WERI-Rb-1 (cell line): ENCODE results near the gene DLG1.

Experiments used
- DNase-seq: peaks from one replicate; pipeline ENCODE4 v3.0.0-alpha.2; 2020
- H3K27ac ChIP-seq: fragments of 250-450 bp; sonication (Bioruptor Pico); 2 replicates; pipeline ENCODE4 v1.5.1; 2020; ENCODE audit warnings: mild to moderate bottlenecking, moderate library complexity
- H3K27me3 ChIP-seq: fragments of 250-450 bp; sonication (Bioruptor Pico); 2 replicates; pipeline ENCODE4 v1.5.1; 2021; ENCODE audit warnings: mild to moderate bottlenecking, low read depth, moderate library complexity; ENCODE audit not compliant: insufficient read depth, severe bottlenecking
- H3K36me3 ChIP-seq: fragments of 250-450 bp; sonication (Bioruptor Pico); 2 replicates; pipeline ENCODE4 v1.5.1; 2020; ENCODE audit warnings: mild to moderate bottlenecking, moderate library complexity
- H3K4me3 ChIP-seq: 2 replicates; pipeline ENCODE4 v1.5.1; 2011; ENCODE audit warnings: low read depth, mild to moderate bottlenecking, control low read depth, low read length
- H3K9me3 ChIP-seq: fragments of 250-450 bp; sonication (Bioruptor Pico); 2 replicates; pipeline ENCODE4 v1.5.1; 2021; ENCODE audit warnings: mild to moderate bottlenecking, moderate library complexity; ENCODE audit not compliant: severe bottlenecking
- TF ChIP-seq, protein P1 (sequence below): IDR thresholded peaks from 2 replicates; pipeline ENCODE4 v1.5.1; 2011; ENCODE audit warnings: low read depth, mild to moderate bottlenecking, control low read depth, inconsistent platforms, low read length

DLG1 gene

DNA sequence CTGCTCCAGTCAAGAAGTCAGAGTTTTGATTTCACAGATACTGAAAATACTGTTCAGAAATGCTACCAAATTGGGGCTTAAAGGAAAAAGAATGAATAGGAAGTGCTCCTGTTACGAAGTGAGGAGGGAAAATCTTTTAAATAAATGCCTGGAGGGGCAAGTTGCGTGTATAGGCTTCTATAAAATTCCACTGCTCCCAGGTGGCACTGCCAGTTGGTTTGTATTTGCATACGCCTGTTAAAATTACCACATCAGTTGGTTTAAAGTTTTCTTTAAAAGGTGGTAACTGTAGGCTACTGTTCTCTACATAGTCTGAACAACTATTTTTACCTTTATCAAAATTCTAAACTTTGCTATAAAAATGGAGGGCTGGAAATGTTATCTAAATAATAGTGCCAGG, 123.5 kb downstream of the DLG1 start:
- DNase-seq: no peak
- Histone ChIP-seq H3K9me3 (no peaks in the 10 kb centered on the region), H3K27me3 (no peaks in the 10 kb centered on the region), H3K27ac (no peak overlapping the region), H3K36me3 (no peaks in the 10 kb centered on the region), H3K4me3 (no peak overlapping the region)
- TF ChIP-seq, protein P1, sequence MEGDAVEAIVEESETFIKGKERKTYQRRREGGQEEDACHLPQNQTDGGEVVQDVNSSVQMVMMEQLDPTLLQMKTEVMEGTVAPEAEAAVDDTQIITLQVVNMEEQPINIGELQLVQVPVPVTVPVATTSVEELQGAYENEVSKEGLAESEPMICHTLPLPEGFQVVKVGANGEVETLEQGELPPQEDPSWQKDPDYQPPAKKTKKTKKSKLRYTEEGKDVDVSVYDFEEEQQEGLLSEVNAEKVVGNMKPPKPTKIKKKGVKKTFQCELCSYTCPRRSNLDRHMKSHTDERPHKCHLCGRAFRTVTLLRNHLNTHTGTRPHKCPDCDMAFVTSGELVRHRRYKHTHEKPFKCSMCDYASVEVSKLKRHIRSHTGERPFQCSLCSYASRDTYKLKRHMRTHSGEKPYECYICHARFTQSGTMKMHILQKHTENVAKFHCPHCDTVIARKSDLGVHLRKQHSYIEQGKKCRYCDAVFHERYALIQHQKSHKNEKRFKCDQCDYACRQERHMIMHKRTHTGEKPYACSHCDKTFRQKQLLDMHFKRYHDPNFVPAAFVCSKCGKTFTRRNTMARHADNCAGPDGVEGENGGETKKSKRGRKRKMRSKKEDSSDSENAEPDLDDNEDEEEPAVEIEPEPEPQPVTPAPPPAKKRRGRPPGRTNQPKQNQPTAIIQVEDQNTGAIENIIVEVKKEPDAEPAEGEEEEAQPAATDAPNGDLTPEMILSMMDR: no peak

DNA sequence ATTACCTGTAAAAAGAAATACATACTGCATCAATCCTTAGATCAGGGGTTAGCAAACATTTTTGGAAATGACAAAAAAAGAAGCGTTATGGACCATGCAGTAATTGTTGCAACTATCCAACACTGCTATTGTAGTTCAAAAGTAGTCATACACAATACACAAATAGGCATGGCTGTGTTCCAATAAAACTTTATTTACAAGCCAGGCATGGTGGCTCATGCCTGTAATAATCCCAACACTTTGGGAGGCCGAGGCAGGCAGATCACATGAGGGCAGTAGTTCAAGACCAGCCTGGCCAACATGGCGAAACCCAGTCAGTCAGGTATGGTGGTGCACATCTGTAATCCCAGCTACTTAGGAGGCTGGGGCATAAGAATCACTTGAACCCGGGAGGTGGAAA, 124.8 kb downstream of the DLG1 start:
- H3K27me3 ChIP-seq: no peaks in the 10 kb centered on the region
- no peaks in the 10 kb centered on the region for H3K36me3 ChIP-seq

DNA sequence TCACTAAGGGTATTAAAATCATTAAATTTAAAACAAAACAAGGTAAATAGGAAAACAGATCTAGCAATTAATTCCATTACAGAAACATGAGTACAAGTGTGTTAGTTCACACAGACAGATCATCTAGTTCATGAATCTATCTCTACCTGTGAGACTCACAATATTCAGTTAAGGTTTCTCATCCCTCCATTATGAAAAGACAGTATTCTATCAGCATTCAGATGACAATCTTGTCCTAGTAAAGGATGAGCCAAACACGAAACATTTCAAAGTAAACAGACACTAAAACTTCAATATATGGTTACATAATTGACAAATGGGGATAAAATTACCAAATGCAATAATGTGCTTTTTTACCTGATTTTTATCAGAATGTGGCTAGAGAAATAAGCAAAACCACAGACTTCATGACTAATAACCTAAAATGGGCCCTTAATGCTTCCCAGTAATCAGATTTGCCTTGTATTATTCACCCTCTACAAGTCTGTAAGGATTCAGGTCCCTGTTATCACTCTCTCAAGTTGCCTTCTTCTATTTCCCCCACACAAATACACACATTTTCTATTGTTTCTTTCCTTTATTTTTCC, 126.8 kb downstream of the DLG1 start:
- DNase-seq: no peak
- Histone ChIP-seq H3K36me3 (no peaks in the 10 kb centered on the region), H3K27me3 (no peaks in the 10 kb centered on the region), H3K4me3 (no peak overlapping the region), H3K9me3 (no peaks in the 10 kb centered on the region), H3K27ac (no peak overlapping the region)
- TF ChIP-seq, protein P1: no peak

More for the DNA sequence above, 124.8 kb downstream of the DLG1 start:
- DNase-seq: no peak
- Histone ChIP-seq H3K9me3 (no peaks in the 10 kb centered on the region), H3K27ac (no peak overlapping the region), H3K4me3 (no peak overlapping the region)
- TF ChIP-seq, protein P1: no peak

DNA sequence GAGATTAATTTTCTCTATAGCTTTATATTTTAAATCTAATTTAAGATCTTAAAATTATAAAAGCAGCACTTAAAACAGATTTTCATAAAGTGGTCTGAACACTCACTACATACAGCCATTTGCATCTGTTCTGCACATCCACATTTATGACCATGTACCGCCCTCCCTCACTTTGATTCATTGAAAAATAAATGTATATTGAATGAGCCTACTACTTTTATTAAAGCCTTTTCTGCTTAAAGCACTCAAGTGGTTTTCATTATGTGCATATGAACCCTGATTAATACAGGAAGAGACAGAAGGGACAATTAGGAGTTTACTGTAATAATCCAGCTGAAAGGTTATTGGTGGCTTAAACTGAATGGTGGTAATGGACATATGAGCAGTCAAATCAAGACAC, 129.4 kb downstream of the DLG1 start:
- H3K9me3 ChIP-seq: no peaks in the 10 kb centered on the region
- no peak overlapping the region for H3K4me3 ChIP-seq
- no peaks in the 10 kb centered on the region for H3K36me3 ChIP-seq
- no peak for DNase-seq
- TF ChIP-seq, protein P1: no peak
- H3K27ac ChIP-seq: no peak overlapping the region
- H3K27me3 ChIP-seq: no peaks in the 10 kb centered on the region

DNA sequence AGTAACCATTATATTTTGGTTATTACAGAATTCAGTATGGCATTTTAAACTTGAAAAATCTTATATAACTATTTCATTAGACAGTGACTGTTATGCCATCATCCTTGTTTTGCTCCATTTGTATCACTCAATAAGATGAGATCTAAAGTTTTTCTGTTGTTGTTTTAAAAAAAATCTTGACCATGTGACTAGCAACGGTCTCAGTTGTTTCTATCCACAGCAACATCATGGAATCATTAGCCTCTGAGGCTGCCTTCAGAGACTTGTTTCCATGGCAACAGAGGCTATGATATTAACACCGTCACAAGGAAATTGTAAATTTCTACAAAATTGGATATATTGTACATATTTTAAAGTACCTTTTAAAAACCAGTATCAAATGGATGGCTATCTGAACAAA, 129.8 kb downstream of the DLG1 start:
- Histone ChIP-seq H3K27ac (no peak overlapping the region), H3K36me3 (no peaks in the 10 kb centered on the region), H3K9me3 (no peaks in the 10 kb centered on the region), H3K27me3 (no peaks in the 10 kb centered on the region), H3K4me3 (no peak overlapping the region)
- TF ChIP-seq, protein P1: no peak
- no peak for DNase-seq

DNA sequence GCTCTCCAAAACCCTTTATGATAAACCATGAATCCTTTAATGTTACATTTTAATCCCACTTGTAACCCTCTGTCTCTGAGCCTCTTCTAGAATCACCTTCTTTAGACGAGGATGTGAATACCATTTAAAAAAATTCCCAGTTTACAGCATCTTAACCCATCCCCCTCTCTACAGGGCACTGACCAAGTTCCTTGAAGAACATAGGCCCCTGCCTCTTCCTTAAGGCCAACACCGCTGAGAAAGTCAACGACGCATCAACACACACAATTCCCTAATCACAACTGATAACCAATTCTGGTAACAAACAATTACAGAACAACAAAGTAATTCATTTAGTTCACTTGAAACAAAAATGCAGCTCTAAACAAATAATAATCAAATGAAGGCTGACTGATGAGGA, 130.3 kb downstream of the DLG1 start:
- no peaks in the 10 kb centered on the region for H3K27me3 ChIP-seq
- no peak overlapping the region for H3K4me3 ChIP-seq
- no peaks in the 10 kb centered on the region for H3K36me3 ChIP-seq
- H3K27ac ChIP-seq: no peak overlapping the region
- no peak for DNase-seq
- H3K9me3 ChIP-seq: no peaks in the 10 kb centered on the region
- TF ChIP-seq, protein P1: no peak
